B cell (primary cell): Measurements from ENCODE around the gene PATE4.

Experiments used
- EZH2 ChIP-seq: IDR thresholded peaks from 2 replicates; pipeline ENCODE4 v1.6.1; 2012; ENCODE audit warnings: borderline replicate concordance, low read depth, mild to moderate bottlenecking, moderate library complexity, low read length; ENCODE audit not compliant: insufficient read depth, poor library complexity, severe bottlenecking
- TF ChIP-seq, protein P1 (sequence below): fragments of 200-600 bp; IDR thresholded peaks from one replicate; pipeline ENCODE4 v1.8.0; 2022; ENCODE audit warnings: antibody characterized with exemption, mild to moderate bottlenecking

DNA sequence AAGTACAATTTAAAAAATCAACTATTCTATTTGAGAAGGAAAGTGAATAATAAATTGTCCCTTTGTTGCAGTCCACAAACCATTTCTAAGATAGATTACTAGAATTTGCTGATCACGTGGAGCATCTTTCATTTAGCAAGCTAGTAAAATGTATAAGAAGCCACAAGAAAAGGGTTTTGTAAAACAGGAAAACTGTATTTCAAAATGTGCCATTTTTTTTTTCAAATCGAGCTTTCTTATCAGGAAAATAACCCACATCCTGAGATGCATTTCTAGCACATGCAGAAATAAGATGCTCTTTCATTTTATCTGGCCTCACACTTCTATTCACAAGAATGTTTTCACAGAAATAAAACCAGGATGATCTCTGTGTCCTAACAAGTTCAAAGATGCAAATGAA, 48.4 kb upstream of the PATE4 start:
- TF ChIP-seq, protein P1, sequence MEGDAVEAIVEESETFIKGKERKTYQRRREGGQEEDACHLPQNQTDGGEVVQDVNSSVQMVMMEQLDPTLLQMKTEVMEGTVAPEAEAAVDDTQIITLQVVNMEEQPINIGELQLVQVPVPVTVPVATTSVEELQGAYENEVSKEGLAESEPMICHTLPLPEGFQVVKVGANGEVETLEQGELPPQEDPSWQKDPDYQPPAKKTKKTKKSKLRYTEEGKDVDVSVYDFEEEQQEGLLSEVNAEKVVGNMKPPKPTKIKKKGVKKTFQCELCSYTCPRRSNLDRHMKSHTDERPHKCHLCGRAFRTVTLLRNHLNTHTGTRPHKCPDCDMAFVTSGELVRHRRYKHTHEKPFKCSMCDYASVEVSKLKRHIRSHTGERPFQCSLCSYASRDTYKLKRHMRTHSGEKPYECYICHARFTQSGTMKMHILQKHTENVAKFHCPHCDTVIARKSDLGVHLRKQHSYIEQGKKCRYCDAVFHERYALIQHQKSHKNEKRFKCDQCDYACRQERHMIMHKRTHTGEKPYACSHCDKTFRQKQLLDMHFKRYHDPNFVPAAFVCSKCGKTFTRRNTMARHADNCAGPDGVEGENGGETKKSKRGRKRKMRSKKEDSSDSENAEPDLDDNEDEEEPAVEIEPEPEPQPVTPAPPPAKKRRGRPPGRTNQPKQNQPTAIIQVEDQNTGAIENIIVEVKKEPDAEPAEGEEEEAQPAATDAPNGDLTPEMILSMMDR = no peak
- TF ChIP-seq EZH2 = no peak
